H1 (cell line): ENCODE measurements around the gene BRD1. TPM values are rescaled to one million over a fixed set of nuclear protein-coding genes. Genes with fewer than 3 reads are reported as not detected.

Experiments
- GTF2F1 ChIP-seq: IDR thresholded peaks from 2 replicates; pipeline ENCODE4 v1.6.1; 2012; ENCODE audit warnings: low read depth, low read length, improper control_type of control experiment, borderline replicate concordance
- polyA plus RNA-seq, 7 experiments: library from polyadenylated mRNA; depleted of rRNA in 3 of 7; stranded (reverse) in 5 of 7; unstranded in 2 of 7; fragments of >200 nt in 5 of 7; fragments of 200-250 nt in 2 of 7; gene quantifications; 1 replicate in 5 of 7; 2 replicates in 1 of 7; 4 replicates in 1 of 7; pipeline versions ENCODE4 v1.2.1 to v1.2.3, GENCODE V29; 2011 to 2013; ENCODE audit warnings: missing spikeins in 2 of 7, mixed read lengths in 2 of 7
- total RNA-seq: library from RNA; stranded (reverse); fragmentation: NEBNext Ultra II Directional; extraction: Animal tissue kit (Norgen Biotek cat#: 25700); gene quantifications from 2 replicates; pipeline ENCODE4 v1.2.1, GENCODE V29; 2021

BRD1 gene
- total and polyA plus RNA-seq, 2 of the 8 experiments (the other 6 are each of a cell fraction or from before 2014, with no cell fraction given), result 6.8 to 34.0 TPM

DNA sequence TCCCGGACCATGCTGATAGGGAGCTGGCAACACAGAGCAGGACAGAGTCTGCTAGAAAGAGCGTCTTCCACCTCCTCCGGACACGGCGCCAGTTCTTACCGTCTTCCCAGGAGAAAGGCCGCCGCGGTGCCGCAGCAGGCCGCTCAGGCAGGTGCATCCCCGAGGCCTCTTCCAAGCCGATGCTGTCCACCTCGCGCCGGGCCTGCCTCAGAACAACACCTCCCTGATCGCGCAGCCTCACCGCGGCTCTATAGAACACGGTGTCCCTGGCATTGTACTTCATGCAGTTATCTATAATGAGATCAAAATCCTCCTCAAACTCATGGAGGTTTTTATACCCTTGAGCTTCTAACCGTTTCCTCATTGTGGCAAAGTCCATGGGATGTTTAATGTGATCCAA lies 30.0 kb downstream of the BRD1 start (continued):
- no peak for TF ChIP-seq GTF2F1
